T-helper 1 cell treated with Interleukin-12 subunit alpha and Interleukin-12 subunit beta and Interleukin-4 antibody, amounts not matched to agents 30 ng/mL and 1 ng/mL, for 36 hours (primary cell): ENCODE results near the gene WDFY4. TPM values are rescaled to one million over a fixed set of nuclear protein-coding genes. Genes with fewer than 3 reads are reported as not detected.

ENCODE experiments used
- intact Hi-C: fragments of 100-400 bp; cut with micrococcal nuclease; formaldehyde crosslinking; loops from one replicate; pipeline ENCODE4 v1.15.1; 2024
- total RNA-seq: library from RNA; stranded (reverse); gene quantifications from 2 replicates; pipeline ENCODE4 v1.2.3, GENCODE V29; 2022

Gene WDFY4
- total RNA-seq, 1 donor from 2014 or later = 0.29 TPM

GRCh38 chr10:48769706-48770435, 85.2 kb downstream of the WDFY4 start:
- intact Hi-C loops = no loop called here

DNA sequence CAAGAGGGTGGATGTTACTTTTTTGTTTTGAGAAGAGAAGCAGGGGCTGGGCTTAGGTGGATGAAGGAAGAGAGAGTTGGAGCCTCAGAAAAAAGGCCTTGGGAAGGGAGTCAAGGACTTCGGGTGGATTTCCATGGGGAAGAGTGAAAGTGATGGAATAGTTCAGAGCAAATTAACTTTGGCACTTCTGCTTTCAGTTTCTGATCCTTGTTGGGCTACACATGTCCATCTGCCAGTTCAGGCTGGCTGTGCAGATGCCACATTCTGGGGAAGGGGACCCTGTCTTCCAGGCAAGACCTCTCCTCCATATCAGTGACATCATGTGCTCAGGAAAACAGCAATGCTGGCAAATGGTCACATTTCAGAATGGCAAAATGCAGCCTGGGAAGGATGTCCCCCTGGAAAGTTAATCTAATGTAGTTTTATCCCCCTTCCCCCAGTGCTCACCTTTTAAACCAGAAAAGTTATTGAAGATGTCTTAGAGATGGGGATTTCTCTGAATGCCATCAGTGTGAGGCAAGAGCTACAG, 86.0 kb downstream of the WDFY4 start:
- intact Hi-C loops = no loop called here

DNA sequence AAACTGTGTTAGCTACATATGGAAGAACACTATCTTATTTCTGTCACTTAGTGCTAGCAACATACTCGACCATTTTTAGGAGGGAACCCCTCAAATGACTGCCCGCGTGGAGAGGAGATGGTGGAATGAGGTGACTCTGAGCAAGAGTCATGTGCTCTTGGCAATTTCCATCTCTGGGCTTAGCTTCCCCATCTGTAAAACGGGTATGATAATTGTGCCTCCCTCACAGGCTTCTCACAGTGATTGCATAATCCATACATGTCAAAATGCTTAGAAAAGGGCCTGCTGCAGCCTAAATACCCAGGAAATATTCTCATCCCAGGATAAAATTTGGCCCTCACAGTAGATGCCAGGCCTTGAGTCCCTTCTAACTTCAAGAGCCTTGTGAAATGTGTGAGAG, 86.6 kb downstream of the WDFY4 start:
- intact Hi-C loops = no loop called here

- intact Hi-C loops = no loop called here
Observed at GRCh38 chr10:48772059-48772458, 87.4 kb downstream of the WDFY4 start.

DNA sequence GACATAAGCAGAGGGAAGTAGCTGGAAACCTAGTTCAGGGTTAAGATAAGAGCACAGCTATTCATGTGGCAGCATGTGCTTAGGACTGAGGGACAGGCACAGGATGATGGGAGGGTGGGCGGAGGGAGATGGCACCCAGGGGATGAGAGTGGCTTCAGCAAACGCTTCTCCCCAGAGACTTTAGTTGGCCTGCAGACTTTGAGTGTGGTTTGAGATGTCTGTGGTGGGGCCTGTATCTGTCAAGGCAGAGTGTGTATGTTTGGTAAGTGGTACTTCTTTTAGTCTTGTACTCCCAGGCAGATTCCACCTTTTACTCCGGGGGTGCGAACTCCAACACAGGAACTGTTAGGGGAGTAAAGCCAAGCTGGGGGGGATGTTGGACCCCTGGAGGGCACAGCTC, 88.9 kb downstream of the WDFY4 start:
- intact Hi-C loops = no loop called here

GRCh38 chr10:48774416-48775205, 89.9 kb downstream of the WDFY4 start:
- intact Hi-C loops = no loop called here

GRCh38 chr10:48775206-48775517, 90.5 kb downstream of the WDFY4 start:
- intact Hi-C loops = no loop called here

DNA sequence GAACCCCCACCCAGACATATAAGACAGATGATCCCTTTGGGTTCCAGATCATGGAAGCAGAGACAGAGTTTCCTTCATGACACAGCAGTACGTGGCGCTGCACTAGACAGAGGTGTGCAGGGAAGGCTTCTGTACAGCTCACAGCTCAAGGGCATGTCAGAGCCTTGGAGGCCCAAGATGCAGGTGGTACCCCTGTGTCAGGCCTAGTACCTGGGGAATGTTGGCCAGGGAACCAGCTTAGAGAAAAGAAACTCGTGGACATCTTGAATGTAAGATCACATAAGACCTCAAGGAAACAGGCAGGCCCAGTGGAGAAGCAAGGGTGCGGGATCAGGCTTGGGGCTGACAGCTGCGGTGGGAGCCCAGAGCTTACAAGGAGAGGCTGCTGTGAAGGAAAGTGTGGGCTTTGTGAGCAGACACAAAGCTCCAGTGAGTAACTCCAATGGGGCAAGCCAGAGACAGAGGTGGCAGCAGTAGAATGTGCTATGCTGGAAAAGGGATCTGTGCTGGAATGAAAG, 91.4 kb downstream of the WDFY4 start:
- intact Hi-C loops = no loop called here

DNA sequence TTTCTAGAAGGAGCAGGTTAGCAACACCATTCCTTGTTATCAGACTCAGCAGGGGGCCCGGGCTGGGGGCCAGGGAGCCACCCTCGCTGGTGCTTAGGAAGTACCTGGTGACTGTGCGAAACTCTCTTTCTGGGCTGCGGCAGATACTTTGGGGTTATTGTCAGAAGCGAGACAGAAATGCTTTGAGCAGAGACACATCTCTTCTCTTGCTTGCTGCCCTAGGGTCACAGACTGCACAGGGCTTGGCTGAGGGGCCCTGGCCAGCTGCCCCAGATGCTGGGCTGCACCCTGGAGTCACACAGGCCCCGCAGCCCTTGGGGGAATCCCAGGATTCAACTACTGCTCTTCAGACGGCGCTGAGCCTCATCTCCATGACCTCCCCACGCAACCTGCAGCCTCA, 91.9 kb downstream of the WDFY4 start:
- intact Hi-C loops = no loop called here

GRCh38 chr10:48777110-48777509, 92.4 kb downstream of the WDFY4 start:
- intact Hi-C loops = no loop called here

DNA sequence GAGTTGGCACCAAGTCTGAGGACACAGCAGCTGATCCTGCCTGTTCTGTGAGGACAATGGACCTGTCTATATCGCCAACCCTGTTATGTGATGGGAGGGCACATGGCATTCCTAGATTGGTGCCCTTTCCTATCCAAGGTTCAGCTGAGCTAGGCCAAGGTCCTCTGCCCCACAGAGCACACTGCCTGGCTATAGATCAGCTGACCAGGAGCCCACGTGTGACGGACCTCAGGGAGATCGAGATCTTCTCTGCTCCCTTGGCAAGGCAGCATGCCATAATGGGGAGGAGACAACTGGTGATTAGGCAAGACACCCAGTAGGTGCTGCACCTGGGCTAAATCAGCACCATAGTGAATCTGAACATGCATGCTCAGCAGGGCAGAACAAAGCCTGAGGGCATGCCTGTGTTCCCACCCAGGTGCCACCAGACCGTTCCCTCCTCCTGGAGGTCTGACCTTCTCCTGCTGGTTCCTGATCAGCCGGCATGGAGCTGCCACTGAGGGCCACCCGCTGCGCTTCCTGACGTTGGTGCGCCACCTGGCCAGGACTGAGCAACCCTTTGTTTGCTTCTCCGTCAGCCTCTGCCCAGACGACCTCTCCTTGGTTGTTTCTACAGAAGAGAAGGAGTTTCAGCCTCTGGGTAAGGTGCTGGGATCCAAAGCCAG, 93.7 kb downstream of the WDFY4 start:
- intact Hi-C loops = no loop called here

- intact Hi-C loops = no loop called here
Observed at GRCh38 chr10:48779077-48779476, 94.4 kb downstream of the WDFY4 start.

- intact Hi-C loops = no loop called here
Observed at GRCh38 chr10:48779546-48780152, 95.0 kb downstream of the WDFY4 start.

- intact Hi-C loops = no loop called here
Observed at GRCh38 chr10:48780341-48780740, 95.7 kb downstream of the WDFY4 start.

DNA sequence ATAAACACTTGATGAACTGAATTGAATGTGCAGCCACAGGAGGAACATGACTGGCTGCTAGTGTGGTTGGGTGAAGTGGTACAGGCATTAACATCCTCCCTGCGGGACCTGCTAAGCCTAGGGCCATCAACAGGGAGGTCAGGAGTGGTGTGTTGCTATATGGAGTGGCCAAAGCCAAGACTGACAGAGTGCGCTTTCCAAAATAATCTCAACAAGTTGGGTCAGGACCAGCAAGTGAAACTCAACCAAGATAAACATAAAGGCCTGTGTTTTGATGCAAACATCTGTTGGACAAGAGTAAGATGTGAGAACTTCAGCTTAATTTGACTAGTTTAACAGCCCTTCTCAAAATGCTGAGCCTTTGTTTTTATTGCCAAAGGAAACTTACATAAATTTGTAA, 97.7 kb downstream of the WDFY4 start:
- intact Hi-C loops = no loop called here

DNA sequence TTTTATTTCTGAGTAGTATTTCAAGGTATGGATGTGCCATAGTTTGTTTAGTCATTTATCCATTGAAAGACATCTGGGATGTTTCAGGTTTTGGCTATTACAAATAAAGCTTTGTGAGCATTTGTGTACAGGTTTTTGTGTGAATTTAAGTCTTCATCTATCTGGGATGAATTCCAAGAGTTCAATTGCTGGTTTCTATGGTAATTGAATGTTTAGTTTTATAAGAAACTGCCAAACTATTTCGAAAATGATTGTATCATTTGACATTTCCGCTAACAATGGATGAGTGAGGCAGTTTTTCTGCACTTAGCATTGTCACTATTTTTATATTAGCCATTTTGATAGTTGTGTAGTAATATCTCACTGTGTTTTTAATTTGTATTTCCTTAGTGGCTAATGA, 99.4 kb downstream of the WDFY4 start:
- intact Hi-C loops = no loop called here

GRCh38 chr10:48785796-48786195, 101.1 kb downstream of the WDFY4 start:
- intact Hi-C loops = no loop called here

- intact Hi-C loops = no loop called here
Observed at GRCh38 chr10:48786606-48787282, 102.1 kb downstream of the WDFY4 start.

DNA sequence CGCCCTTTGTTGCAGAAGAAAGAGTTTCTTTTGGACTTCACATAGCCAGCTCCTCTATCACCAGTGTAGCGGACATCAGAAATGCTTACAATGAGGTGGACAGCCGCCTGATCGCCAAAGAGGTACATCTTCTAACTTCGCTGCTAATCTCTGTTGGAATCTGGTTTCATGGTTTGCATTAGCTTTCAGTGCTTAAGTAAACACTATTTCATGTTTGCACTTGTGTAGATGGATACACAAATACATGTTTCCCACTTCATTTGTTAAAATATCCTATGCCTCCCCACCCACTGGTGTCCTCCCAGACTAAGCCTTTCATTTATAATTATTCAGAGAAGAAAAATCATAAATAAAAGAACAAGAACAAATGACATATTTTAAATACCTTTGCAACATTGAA, 103.9 kb downstream of the WDFY4 start:
- intact Hi-C loops = no loop called here

DNA sequence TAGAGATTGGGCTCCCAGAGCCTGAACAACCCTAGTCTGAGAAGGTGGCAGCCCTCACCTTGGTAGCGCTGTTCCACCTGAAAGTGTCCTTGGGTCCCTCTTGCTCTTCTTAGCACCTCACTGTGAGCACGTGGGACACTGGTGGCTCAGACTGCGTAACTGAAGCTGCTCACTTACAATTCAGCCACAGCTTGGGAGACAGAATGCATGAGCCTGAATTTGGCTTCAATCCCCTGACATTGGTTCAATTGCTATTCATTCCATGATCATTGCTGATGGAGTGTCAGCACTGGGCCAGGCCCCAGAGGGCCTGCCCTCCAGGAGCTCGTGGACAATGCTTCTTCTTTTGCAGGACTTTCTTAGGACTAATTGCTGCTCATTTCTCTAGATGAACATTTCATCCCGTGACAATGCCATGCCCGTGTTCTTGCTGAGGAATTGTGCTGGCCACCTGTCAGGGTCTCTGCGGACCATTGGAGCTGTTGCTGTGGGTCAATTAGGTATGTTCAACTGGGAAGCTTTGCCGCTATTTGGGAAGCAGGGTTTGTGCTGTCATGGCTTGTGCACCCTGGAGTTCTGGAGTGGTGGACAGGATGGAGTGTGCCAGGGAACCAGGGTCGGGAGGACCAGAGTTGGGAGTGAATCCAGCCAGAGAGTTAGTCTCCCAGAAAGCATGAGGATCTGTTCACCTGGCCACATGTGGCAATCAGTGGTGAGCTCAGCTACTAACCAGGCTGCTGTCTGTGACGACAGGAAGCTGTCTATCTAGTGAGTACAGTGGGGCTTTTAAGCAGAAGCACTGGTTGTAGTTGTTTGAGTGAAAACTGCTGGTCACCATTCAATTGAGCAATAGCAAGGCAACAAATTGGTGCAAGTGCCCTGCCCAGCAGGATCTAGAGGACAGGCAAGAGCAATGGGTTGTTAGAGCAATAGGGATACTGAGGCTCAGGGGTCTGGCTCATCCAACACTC, 105.1 kb downstream of the WDFY4 start:
- intact Hi-C loops = no loop called here
